HCT116 (cell line): ENCODE measurements around the gene TXLNB. TPM values are rescaled to one million over a fixed set of nuclear protein-coding genes. Genes with fewer than 3 reads are reported as not detected.

Source experiments
- ATAC-seq: fragments of 200-7000 bp; cut with Tn5 transposase; 2 replicates; pipeline ENCODE4 v1.9.1; 2020; ENCODE audit warnings: mild to moderate bottlenecking, moderate library complexity
- BruUV-seq: library from RNA; stranded (reverse); fragments of 400-500 nt; replicated peaks from 2 replicates; lab custom pipeline; 2021; lab: Mats Ljungman, UMichigan
- CTCF ChIA-PET: fragments of 300-600 bp; sonication (Branson Sonifier 250); formaldehyde crosslinking; loops from one replicate; lab custom pipeline; 2021; ENCODE audit warnings: antibody characterized with exemption; lab: Charles Lee
- POLR2A ChIA-PET: fragments of 300-600, 350-600 bp; sonication (Branson Sonifier 250); formaldehyde crosslinking; loops from one replicate; lab custom pipeline; 2021; ENCODE audit warnings: antibody characterized with exemption; lab: Charles Lee
- RAD21 ChIA-PET, 2 experiments: fragments of 300-600 bp; sonication (Branson Sonifier 250); formaldehyde crosslinking; loops; one replicate each; lab custom pipeline; 2023; ENCODE audit warnings: low total read pairs in 2 of 2; ENCODE audit not compliant: uncharacterized antibody in 2 of 2, unreplicated experiment in 2 of 2, low non-redundant PET in 1 of 2; lab: Charles Lee
- DNase-seq: peaks from one replicate; pipeline ENCODE4 v3.0.0-alpha.2; 2010; ENCODE audit warnings: low read depth, low spot score
- H2AFZ ChIP-seq: fragments of 200-600 bp; shearing (Covaris generic), sonication (generic); 2 replicates; pipeline ENCODE4 v1.6.1; 2017; ENCODE audit warnings: low read depth, mixed run types, mixed read lengths, antibody characterized with exemption, low read length; ENCODE audit not compliant: poor library complexity, severe bottlenecking
- H3K27ac ChIP-seq: 2 replicates; pipeline ENCODE4 v1.5.1; 2012; ENCODE audit warnings: low read depth, low read length
- H3K27me3 ChIP-seq: fragments of 200-600 bp; sonication (generic); 2 replicates; pipeline ENCODE4 v1.6.1; 2016; ENCODE audit warnings: mixed run types, low read length, mixed read lengths; ENCODE audit not compliant: insufficient read depth
- H3K36me3 ChIP-seq, 2 experiments: fragments of 200-500 bp in 1 of 2; fragments of 200-600 bp in 1 of 2; sonication (Bioruptor generic) in 1 of 2; sonication (generic) in 1 of 2; 2 replicates each; pipeline versions ENCODE4 v1.5.1 to v1.6.1; 2014 to 2016; ENCODE audit warnings: low read length in 2 of 2, inconsistent platforms in 1 of 2, mixed read lengths in 1 of 2, mixed run types in 1 of 2; ENCODE audit not compliant: insufficient read depth in 2 of 2, control insufficient read depth in 1 of 2
- H3K4me1 ChIP-seq, 2 experiments: fragments of 200-600 bp in 1 of 2; sonication (generic) in 1 of 2; 2 replicates each; pipeline versions ENCODE4 v1.5.1 to v1.6.1; 2012 to 2017; ENCODE audit warnings: low read length in 2 of 2, inconsistent platforms in 1 of 2, mild to moderate bottlenecking in 1 of 2, mixed read lengths in 1 of 2, mixed run types in 1 of 2, moderate library complexity in 1 of 2; ENCODE audit not compliant: insufficient read depth in 2 of 2, control insufficient read depth in 1 of 2
- H3K4me2 ChIP-seq: fragments of 200-600 bp; sonication (generic); 2 replicates; pipeline ENCODE4 v1.6.1; 2017; ENCODE audit warnings: mixed run types, low read length, mixed read lengths
- H3K4me3 ChIP-seq, 2 experiments: fragments of 200-600 bp in 1 of 2; sonication (generic) in 1 of 2; replicated peaks in 1 of 2; 2 replicates each; pipeline ENCODE4 v1.5.1; 2011 to 2016; ENCODE audit warnings: low read length in 2 of 2, control low read depth in 1 of 2, low read depth in 1 of 2, mild to moderate bottlenecking in 1 of 2, mixed read lengths in 1 of 2, mixed run types in 1 of 2
- H3K79me2 ChIP-seq: fragments of 200-600 bp; sonication (generic); 2 replicates; pipeline ENCODE4 v1.6.1; 2017; ENCODE audit warnings: mild to moderate bottlenecking, mixed run types, low read length, moderate library complexity, mixed read lengths; ENCODE audit not compliant: insufficient read depth
- H3K9ac ChIP-seq: fragments of 200-600 bp; sonication (generic); 2 replicates; pipeline ENCODE4 v1.6.1; 2016; ENCODE audit warnings: low read length, mixed read lengths
- H3K9me2 ChIP-seq: fragments of 200-600 bp; sonication (generic), shearing (Covaris generic); 2 replicates; pipeline ENCODE4 v1.6.1; 2017; ENCODE audit warnings: mixed run types, mild to moderate bottlenecking, moderate library complexity; ENCODE audit not compliant: insufficient read depth
- H3K9me3 ChIP-seq, 2 experiments: fragments of 200-500 bp in 1 of 2; fragments of 200-600 bp in 1 of 2; sonication (Bioruptor generic) in 1 of 2; sonication (generic) in 1 of 2; 2 replicates each; pipeline ENCODE4 v1.6.1; 2014 to 2017; ENCODE audit warnings: low read length in 2 of 2, mixed read lengths in 2 of 2, inconsistent platforms in 1 of 2, low read depth in 1 of 2, mild to moderate bottlenecking in 1 of 2, mixed run types in 1 of 2, moderate library complexity in 1 of 2; ENCODE audit not compliant: control insufficient read depth in 1 of 2, insufficient read depth in 1 of 2
- H4K20me1 ChIP-seq: fragments of 200-600 bp; sonication (generic), shearing (Covaris generic); 2 replicates; pipeline ENCODE4 v1.6.1; 2017; ENCODE audit warnings: mixed run types, mild to moderate bottlenecking, moderate library complexity; ENCODE audit not compliant: insufficient read depth
- ATF3 ChIP-seq: IDR thresholded peaks from 2 replicates; pipeline ENCODE4 v1.6.1; 2012
- CEBPB ChIP-seq: IDR thresholded peaks from 2 replicates; pipeline ENCODE4 v1.6.1; 2012; ENCODE audit warnings: low read depth
- CTCF ChIP-seq, 3 experiments: fragments of 200-600 bp in 1 of 3; sonication (generic) in 1 of 3; IDR thresholded peaks in 2 of 3; conservative IDR thresholded peaks in 1 of 3; 2 replicates each; pipeline ENCODE4 v1.5.1; 2012 to 2017; ENCODE audit warnings: low read depth in 2 of 3, low read length in 2 of 3, antibody characterized with exemption in 1 of 3, borderline replicate concordance in 1 of 3, control low read depth in 1 of 3, mild to moderate bottlenecking in 1 of 3, mixed read lengths in 1 of 3, mixed run types in 1 of 3, moderate library complexity in 1 of 3; ENCODE audit not compliant: insufficient read depth in 1 of 3
- ELF1 ChIP-seq: IDR thresholded peaks from 2 replicates; pipeline ENCODE4 v1.6.1; 2012; ENCODE audit warnings: low read depth, borderline replicate concordance
- EZH2 ChIP-seq: fragments of 200-600 bp; sonication (generic); IDR thresholded peaks from 2 replicates; pipeline ENCODE4 v1.6.1; 2017; ENCODE audit warnings: antibody characterized with exemption, mixed run types
- FOSL1 ChIP-seq: IDR thresholded peaks from 2 replicates; pipeline ENCODE4 v1.6.1; 2012; ENCODE audit warnings: low read depth
- REST ChIP-seq: IDR thresholded peaks from 2 replicates; pipeline ENCODE4 v1.6.1; 2012; ENCODE audit warnings: low read depth
- SIN3A ChIP-seq: IDR thresholded peaks from 2 replicates; pipeline ENCODE4 v1.6.1; 2012; ENCODE audit warnings: low read depth
- SP1 ChIP-seq: IDR thresholded peaks from 2 replicates; pipeline ENCODE4 v1.6.1; 2012; ENCODE audit warnings: low read depth
- YY1 ChIP-seq: IDR thresholded peaks from 2 replicates; pipeline ENCODE4 v1.6.1; 2011; ENCODE audit warnings: low read length, low read depth, moderate library complexity, mild to moderate bottlenecking; ENCODE audit not compliant: insufficient replicate concordance; ENCODE audit errors: extremely low read depth
- ZBTB33 ChIP-seq: IDR thresholded peaks from 2 replicates; pipeline ENCODE4 v1.6.1; 2011; ENCODE audit warnings: mild to moderate bottlenecking, low read length, moderate library complexity; ENCODE audit not compliant: insufficient replicate concordance; ENCODE audit errors: extremely low read depth
- ZFX ChIP-seq: fragments of 450-650 bp; IDR thresholded peaks from 2 replicates; pipeline ENCODE4 v1.6.1; 2017
- intact Hi-C: fragments of 100-400 bp; cut with micrococcal nuclease; formaldehyde crosslinking; loops from 2 replicates; pipeline ENCODE4 v1.10.0; 2022
- total RNA-seq: library from RNA; stranded (reverse); gene quantifications from one replicate; pipeline ENCODE4 v1.2.1, GENCODE V29; 2021; ENCODE audit not compliant: unreplicated experiment

The TXLNB gene
- total RNA-seq, 1 experiment from 2014 or later = 0.05 TPM

GRCh38 chr6:139306291-139306981 is 14.6 kb upstream of the TXLNB start:
- Histone ChIP-seq H3K4me3 (no peak overlapping the region), H3K36me3 (no peaks in the 10 kb centered on the region), H3K9me3 (no peaks in the 10 kb centered on the region), H3K27ac (no peak overlapping the region), H4K20me1 (no peaks in the 10 kb centered on the region), H3K4me2 (no peak overlapping the region), H3K27me3 (no peaks in the 10 kb centered on the region), H3K4me1 (no peaks in the 10 kb centered on the region), H3K9ac (no peak overlapping the region), H2AFZ (no peak overlapping the region), H3K9me2 (no peaks in the 10 kb centered on the region), H3K79me2 (no peaks in the 10 kb centered on the region)
- POLR2A ChIA-PET = no interaction called here
- RAD21 ChIA-PET = no interaction called here
- TF ChIP-seq FOSL1 (no peak), EZH2 (no peak)
- BruUV-seq = no TSS peak
- intact Hi-C loops = no loop called here
- CTCF ChIA-PET = no interaction called here
- no peak for DNase-seq
- ATAC-seq = no peak

GRCh38 chr6:139303185-139303584 is 11.4 kb upstream of the TXLNB start:
- no TSS peak for BruUV-seq
- RAD21 ChIA-PET = no interaction called here
- ATAC-seq = no peak
- TF ChIP-seq SP1 (no peak), ATF3 (no peak), ZBTB33 (no peak), EZH2 (no peak), REST (no peak), CTCF (IDR thresholded peaks at IDR 0.05 in 2 of 3, conservative IDR thresholded peaks at IDR 0.05 in 1 of 3; ENCODE audit: borderline replicate concordance in 1 of 3, insufficient read depth in 1 of 3, low read depth in 2 of 3, low read length in 2 of 3) (no peak), SIN3A (no peak), YY1 (no peak), CEBPB (no peak), ZFX (no peak), ELF1 (no peak)

More at GRCh38 chr6:139303185-139303584, 11.4 kb upstream of the TXLNB start:
- Histone ChIP-seq H3K79me2 (no peaks in the 10 kb centered on the region), H3K9me2 (no peaks in the 10 kb centered on the region), H3K4me2 (no peak overlapping the region), H3K4me1 (no peaks in the 10 kb centered on the region), H3K4me3 (no peak overlapping the region), H3K9ac (no peak overlapping the region), H3K36me3 (no peaks in the 10 kb centered on the region), H3K27ac (no peak overlapping the region), H4K20me1 (no peaks in the 10 kb centered on the region), H3K27me3 (no peaks in the 10 kb centered on the region), H2AFZ (peak overlapping the region; percentile 2), H3K9me3 (no peaks in the 10 kb centered on the region)
- intact Hi-C loops = no loop called here
- ChIA-PET POLR2A (no interaction called here), CTCF (no interaction called here)
- DNase-seq = no peak
